Endothelial cell of umbilical vein (primary cell): ENCODE data around the gene PWP1. TPM values are rescaled to one million over a fixed set of nuclear protein-coding genes. Genes with fewer than 3 reads are reported as not detected.

Source experiments
- BruUV-seq: library from RNA; stranded (reverse); fragments of 400-500 nt; replicated peaks from 2 replicates; lab custom pipeline; 2021; lab: Mats Ljungman, UMichigan
- CTCF ChIA-PET: fragments of 300-600, 350-600 bp; sonication (Branson Sonifier 250); formaldehyde crosslinking; loops from one replicate; lab custom pipeline; 2021; ENCODE audit warnings: antibody characterized with exemption, inconsistent platforms; lab: Charles Lee
- POLR2A ChIA-PET: fragments of 300-600, 350-600 bp; sonication (Branson Sonifier 250); formaldehyde crosslinking; loops from one replicate; lab custom pipeline; 2021; ENCODE audit warnings: antibody characterized with exemption, inconsistent platforms; lab: Charles Lee
- DNase-seq: peaks from one replicate; pipeline ENCODE4 v3.0.0-alpha.2; 2011; ENCODE audit warnings: low read depth, low spot score
- FAIRE-seq: peaks from 2 replicates; lab custom pipeline; 2011; peaks lifted over from hg19 to GRCh38; lab: Jason Lieb, UNC
- H2AFZ ChIP-seq: 2 replicates; pipeline ENCODE4 v1.6.0; 2012; ENCODE audit warnings: low read depth, low read length, control low read depth, inconsistent platforms
- H3K27ac ChIP-seq: 2 replicates; pipeline ENCODE4 v1.5.1; 2011; ENCODE audit warnings: low read depth, mild to moderate bottlenecking, control low read depth, low read length, moderate library complexity; ENCODE audit not compliant: insufficient read depth
- H3K27me3 ChIP-seq, 2 experiments: 2 replicates each; pipeline versions ENCODE4 v1.6.0 to v1.6.1; 2011; ENCODE audit warnings: low read length in 2 of 2, mixed read lengths in 1 of 2; ENCODE audit not compliant: control insufficient read depth in 2 of 2, insufficient read depth in 2 of 2
- H3K36me3 ChIP-seq, 2 experiments: 2 replicates in 1 of 2; 3 replicates in 1 of 2; pipeline ENCODE4 v1.5.1; 2011; ENCODE audit warnings: low read length in 2 of 2, mild to moderate bottlenecking in 1 of 2, moderate library complexity in 1 of 2; ENCODE audit not compliant: control insufficient read depth in 2 of 2, insufficient read depth in 2 of 2; ENCODE audit errors: extremely low read depth in 1 of 2
- H3K4me1 ChIP-seq: 3 replicates; pipeline ENCODE4 v1.5.1; 2011; ENCODE audit warnings: mild to moderate bottlenecking, low read length; ENCODE audit not compliant: control insufficient read depth, insufficient read depth; ENCODE audit errors: extremely low read depth
- H3K4me2 ChIP-seq: 2 replicates; pipeline ENCODE4 v1.6.1; 2011; ENCODE audit warnings: low read length, control low read depth, mixed read lengths; ENCODE audit not compliant: insufficient read depth
- H3K4me3 ChIP-seq, 3 experiments: fragments of 200-600 bp in 1 of 3; sonication (generic), shearing (Covaris generic) in 1 of 3; replicated peaks in 1 of 3; 2 replicates each; pipeline ENCODE4 v1.5.1; 2011 to 2016; ENCODE audit warnings: control low read depth in 3 of 3, low read length in 3 of 3, mild to moderate bottlenecking in 2 of 3, inconsistent platforms in 1 of 3, low read depth in 1 of 3, moderate library complexity in 1 of 3; ENCODE audit not compliant: insufficient read depth in 1 of 3
- H3K79me2 ChIP-seq: 2 replicates; pipeline ENCODE4 v1.6.0; 2012; ENCODE audit warnings: low read length, inconsistent platforms; ENCODE audit not compliant: control insufficient read depth, insufficient read depth
- H3K9ac ChIP-seq: replicated peaks from 2 replicates; pipeline ENCODE3; 2011; ENCODE audit warnings: low read length, control low read depth; ENCODE audit not compliant: insufficient read depth; ENCODE audit errors: extremely low read depth
- H3K9me1 ChIP-seq: replicated peaks from 3 replicates; pipeline ENCODE4 v1.6.0; 2011; ENCODE audit warnings: mild to moderate bottlenecking, low read length; ENCODE audit not compliant: control insufficient read depth, insufficient read depth; ENCODE audit errors: extremely low read depth
- H3K9me3 ChIP-seq: replicated peaks from 2 replicates; pipeline ENCODE4 v1.5.1; 2012; ENCODE audit warnings: low read length, inconsistent platforms; ENCODE audit not compliant: control insufficient read depth, insufficient read depth
- H4K20me1 ChIP-seq: replicated peaks from 2 replicates; pipeline ENCODE3; 2011; ENCODE audit warnings: mild to moderate bottlenecking, low read length; ENCODE audit not compliant: control insufficient read depth, insufficient read depth; ENCODE audit errors: extremely low read depth
- EZH2 ChIP-seq: IDR thresholded peaks from 2 replicates; pipeline ENCODE4 v1.6.1; 2012; ENCODE audit warnings: borderline replicate concordance, low read depth, mild to moderate bottlenecking, moderate library complexity, low read length, inconsistent platforms; ENCODE audit not compliant: severe bottlenecking
- FOS ChIP-seq: IDR thresholded peaks from 2 replicates; pipeline ENCODE4 v1.6.1; 2011; ENCODE audit warnings: mild to moderate bottlenecking, low read length, moderate library complexity, borderline replicate concordance; ENCODE audit not compliant: insufficient read depth
- GATA2 ChIP-seq: IDR thresholded peaks from 2 replicates; pipeline ENCODE4 v1.7.0; 2011; ENCODE audit warnings: low read depth, mild to moderate bottlenecking, moderate library complexity, mixed read lengths, low read length; ENCODE audit not compliant: insufficient read length, insufficient read depth
- JUN ChIP-seq: IDR thresholded peaks from 2 replicates; pipeline ENCODE4 v1.6.1; 2011; ENCODE audit warnings: borderline replicate concordance, low read depth; ENCODE audit not compliant: insufficient read length, insufficient read depth
- MAX ChIP-seq: IDR thresholded peaks from 2 replicates; pipeline ENCODE4 v1.6.1; 2011; ENCODE audit not compliant: insufficient read depth, insufficient read length
- MYC ChIP-seq: IDR thresholded peaks from one replicate; pipeline ENCODE4 v1.6.1; 2011; ENCODE audit warnings: mild to moderate bottlenecking, low read depth, low read length
- POLR2A ChIP-seq: IDR thresholded peaks from 2 replicates; pipeline ENCODE4 v1.6.1; 2012; ENCODE audit warnings: low read depth, mild to moderate bottlenecking, control low read depth, low read length
- POLR2AphosphoS5 ChIP-seq: IDR thresholded peaks from 2 replicates; pipeline ENCODE4 v1.6.1; 2012; ENCODE audit warnings: low read depth, mild to moderate bottlenecking, control low read depth, low read length, moderate library complexity; ENCODE audit not compliant: insufficient read depth
- dilution Hi-C: fragments of 300-500 bp; cut with MboI; formaldehyde crosslinking; loops from one replicate; pipeline ENCODE4 v1.15.0; 2019; ENCODE audit warnings: low sequenced_read_pairs; ENCODE audit not compliant: extremely low pct_ligation_motif_present
- intact Hi-C: fragments of 100-400 bp; cut with micrococcal nuclease; formaldehyde crosslinking; loops from one replicate; pipeline ENCODE4 v1.10.0; 2022
- polyA plus RNA-seq, 4 experiments: library from polyadenylated mRNA; depleted of rRNA in 3 of 4; stranded (reverse) in 3 of 4; unstranded in 1 of 4; fragments of >200 nt; gene quantifications; 2 replicates each; pipeline versions ENCODE4 v1.2.1 to v1.2.3, GENCODE V29; 2011 to 2012; ENCODE audit warnings: missing spikeins in 1 of 4
- total RNA-seq: library from RNA; stranded (reverse); gene quantifications from 2 replicates; pipeline ENCODE4 v1.2.3, GENCODE V29; 2021
- TF ChIP-seq, protein P1 (sequence below), 2 donors: IDR thresholded peaks; 1 replicate in 1 of 2; 2 replicates in 1 of 2; pipeline ENCODE4 v1.5.1; 2011; ENCODE audit warnings: low read length in 2 of 2, mild to moderate bottlenecking in 2 of 2, moderate library complexity in 2 of 2, control low read depth in 1 of 2, inconsistent platforms in 1 of 2, low read depth in 1 of 2; ENCODE audit not compliant: insufficient read depth in 1 of 2; ENCODE audit errors: extremely low read depth in 1 of 2

Gene PWP1
- total and polyA plus RNA-seq, 2 donors (not counting 3 experiments of a cell fraction or from before 2014, with no cell fraction given), result 70.8 to 154 TPM

DNA sequence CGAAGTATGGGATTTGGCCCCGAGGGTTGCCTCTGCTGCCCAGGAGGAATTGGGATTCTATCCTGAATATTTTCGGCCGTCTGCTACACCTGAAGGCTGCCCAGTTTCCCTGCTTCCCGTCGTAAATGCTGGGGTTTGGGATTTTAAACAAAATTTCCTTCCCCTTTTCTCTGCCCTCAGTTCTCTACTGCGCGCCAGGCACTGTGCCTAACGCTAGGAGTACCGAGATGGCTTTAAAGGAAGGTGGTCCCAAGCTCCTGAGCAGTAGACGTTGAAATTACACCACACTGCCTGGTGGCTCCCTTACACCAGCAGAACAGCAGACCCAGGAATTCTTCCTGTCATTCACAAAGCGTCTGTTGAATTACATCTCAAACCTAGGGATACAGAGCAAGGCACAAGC, 75.9 kb downstream of the PWP1 start:
- no peaks in the 10 kb centered on the region for H4K20me1 ChIP-seq
- H3K4me3 ChIP-seq, result peak overlapping the region; percentile 32 to 88 (median 36)
- no peak for TF ChIP-seq MYC
- no peak for TF ChIP-seq FOS
- TF ChIP-seq POLR2A, result no peak
- no peak for TF ChIP-seq EZH2
- TF ChIP-seq GATA2, result no peak
- TF ChIP-seq MAX, result no peak
- TF ChIP-seq JUN, result no peak
- TF ChIP-seq, protein P1, sequence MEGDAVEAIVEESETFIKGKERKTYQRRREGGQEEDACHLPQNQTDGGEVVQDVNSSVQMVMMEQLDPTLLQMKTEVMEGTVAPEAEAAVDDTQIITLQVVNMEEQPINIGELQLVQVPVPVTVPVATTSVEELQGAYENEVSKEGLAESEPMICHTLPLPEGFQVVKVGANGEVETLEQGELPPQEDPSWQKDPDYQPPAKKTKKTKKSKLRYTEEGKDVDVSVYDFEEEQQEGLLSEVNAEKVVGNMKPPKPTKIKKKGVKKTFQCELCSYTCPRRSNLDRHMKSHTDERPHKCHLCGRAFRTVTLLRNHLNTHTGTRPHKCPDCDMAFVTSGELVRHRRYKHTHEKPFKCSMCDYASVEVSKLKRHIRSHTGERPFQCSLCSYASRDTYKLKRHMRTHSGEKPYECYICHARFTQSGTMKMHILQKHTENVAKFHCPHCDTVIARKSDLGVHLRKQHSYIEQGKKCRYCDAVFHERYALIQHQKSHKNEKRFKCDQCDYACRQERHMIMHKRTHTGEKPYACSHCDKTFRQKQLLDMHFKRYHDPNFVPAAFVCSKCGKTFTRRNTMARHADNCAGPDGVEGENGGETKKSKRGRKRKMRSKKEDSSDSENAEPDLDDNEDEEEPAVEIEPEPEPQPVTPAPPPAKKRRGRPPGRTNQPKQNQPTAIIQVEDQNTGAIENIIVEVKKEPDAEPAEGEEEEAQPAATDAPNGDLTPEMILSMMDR (IDR thresholded peaks at IDR 0.05; ENCODE audit: extremely low read depth in 1 of 2, insufficient read depth in 1 of 2, low read depth in 1 of 2, low read length in 2 of 2), result no peak
- no peak for TF ChIP-seq POLR2AphosphoS5
- CTCF ChIA-PET, result interaction anchor here (0.6 to 1.0 kb wide), 2 partner anchors 85 to 124 kb away, joined by 4 to 5 read pairs; no protein-coding TSS in a partner anchor
- H3K9me1 ChIP-seq, result no peaks in the 10 kb centered on the region
- H2AFZ ChIP-seq, result peak overlapping the region; percentile 94
- H3K27me3 ChIP-seq, result peaks cover 1 to 8% of the 10 kb centered on the region in 2 experiments
- H3K4me1 ChIP-seq, result peaks cover 27% of the 10 kb centered on the region
- peaks cover 43% of the 10 kb centered on the region for H3K79me2 ChIP-seq
- FAIRE-seq (no peak), DNase-seq (no peak)
- no TSS peak for BruUV-seq
- intact Hi-C loops (loop anchor here (1.0 to 2.0 kb wide), 3 partner anchors 76 to 669 kb away; partner anchors contain the start of genes CRY1 and PWP1), dilution Hi-C loops (no loop called here)
- H3K9ac ChIP-seq, result peak overlapping the region; percentile 49
- peak overlapping the region; percentile 5 for H3K27ac ChIP-seq
- H3K36me3 ChIP-seq, result peaks cover 3 to 9% of the 10 kb centered on the region in 2 experiments
- peak overlapping the region; percentile 88 for H3K4me2 ChIP-seq
- H3K9me3 ChIP-seq, result no peaks in the 10 kb centered on the region
- POLR2A ChIA-PET, result no interaction called here

Other genes starting within 250 kb of the PWP1 start
- gene PRDM4, start 75.3 kb downstream of the PWP1 start, total RNA-seq, result 33.4 and 36.8 TPM in 2 replicates
- gene PRDM4, start 75.3 kb downstream of the PWP1 start, polyA plus RNA-seq, result 22.1 and 25.6 TPM in 2 replicates
- gene ASCL4, start 88.9 kb downstream of the PWP1 start, total RNA-seq, result not detected in 2 replicates
- gene ASCL4, start 88.9 kb downstream of the PWP1 start, polyA plus RNA-seq, result not detected in 2 replicates